MCF 10A (cell line): ENCODE data around the gene IRF6. TPM values are rescaled to one million over a fixed set of nuclear protein-coding genes. Genes with fewer than 3 reads are reported as not detected.

Experiments
- BruUV-seq: library from RNA; stranded (reverse); fragments of 400-500 nt; replicated peaks from 2 replicates; lab custom pipeline; 2021; lab: Mats Ljungman, UMichigan
- CTCF ChIA-PET: fragments of 300-600 bp; sonication (Branson Sonifier 250); formaldehyde crosslinking; extraction: SDS; loops from one replicate; lab custom pipeline; 2021; ENCODE audit warnings: antibody characterized with exemption, inconsistent platforms; lab: Yijun Ruan, JAX
- POLR2A ChIA-PET: fragments of 300-600, 350-650 bp; sonication (Branson Sonifier 250); formaldehyde crosslinking; extraction: SDS; loops from one replicate; lab custom pipeline; 2020; ENCODE audit warnings: antibody characterized with exemption, inconsistent platforms; lab: Yijun Ruan, JAX
- DNase-seq: peaks from one replicate; pipeline ENCODE4 v3.0.0-alpha.2; 2018; ENCODE audit not compliant: unreplicated experiment
- H3K27ac Mint-ChIP-seq: one replicate; pipeline ENCODE4 v1.8.0; 2022; ENCODE audit warnings: mild to moderate bottlenecking, low read depth, mixed read lengths; ENCODE audit not compliant: unreplicated experiment
- H3K27me3 Mint-ChIP-seq: one replicate; pipeline ENCODE4 v1.8.0; 2022; ENCODE audit warnings: mixed read lengths; ENCODE audit not compliant: insufficient read depth, unreplicated experiment
- H3K36me3 Mint-ChIP-seq: one replicate; pipeline ENCODE4 v1.8.0; 2022; ENCODE audit warnings: mild to moderate bottlenecking, moderate library complexity, mixed read lengths; ENCODE audit not compliant: insufficient read depth, unreplicated experiment
- H3K4me1 Mint-ChIP-seq: one replicate; pipeline ENCODE4 v1.8.0; 2022; ENCODE audit warnings: mixed read lengths; ENCODE audit not compliant: insufficient read depth, unreplicated experiment
- H3K4me3 Mint-ChIP-seq: one replicate; pipeline ENCODE4 v1.8.0; 2022; ENCODE audit warnings: mild to moderate bottlenecking, moderate library complexity, mixed read lengths; ENCODE audit not compliant: unreplicated experiment
- H3K9me3 Mint-ChIP-seq: one replicate; pipeline ENCODE4 v1.8.0; 2022; ENCODE audit warnings: mixed read lengths; ENCODE audit not compliant: unreplicated experiment
- intact Hi-C: fragments of 100-400 bp; cut with micrococcal nuclease; formaldehyde crosslinking; loops from 2 replicates; pipeline ENCODE4 v1.14.1; 2022
- total RNA-seq: library from RNA; stranded (reverse); gene quantifications from 2 replicates; pipeline ENCODE4 v1.2.3, GENCODE V29; 2022
- TF ChIP-seq, protein P1 (sequence below): fragments of 200-600 bp; IDR thresholded peaks from one replicate; pipeline ENCODE4 v1.8.0; 2022; ENCODE audit warnings: antibody characterized with exemption, mild to moderate bottlenecking; ENCODE audit not compliant: unreplicated experiment

IRF6 gene
- total RNA-seq, 1 experiment from 2014 or later = 106 TPM

DNA sequence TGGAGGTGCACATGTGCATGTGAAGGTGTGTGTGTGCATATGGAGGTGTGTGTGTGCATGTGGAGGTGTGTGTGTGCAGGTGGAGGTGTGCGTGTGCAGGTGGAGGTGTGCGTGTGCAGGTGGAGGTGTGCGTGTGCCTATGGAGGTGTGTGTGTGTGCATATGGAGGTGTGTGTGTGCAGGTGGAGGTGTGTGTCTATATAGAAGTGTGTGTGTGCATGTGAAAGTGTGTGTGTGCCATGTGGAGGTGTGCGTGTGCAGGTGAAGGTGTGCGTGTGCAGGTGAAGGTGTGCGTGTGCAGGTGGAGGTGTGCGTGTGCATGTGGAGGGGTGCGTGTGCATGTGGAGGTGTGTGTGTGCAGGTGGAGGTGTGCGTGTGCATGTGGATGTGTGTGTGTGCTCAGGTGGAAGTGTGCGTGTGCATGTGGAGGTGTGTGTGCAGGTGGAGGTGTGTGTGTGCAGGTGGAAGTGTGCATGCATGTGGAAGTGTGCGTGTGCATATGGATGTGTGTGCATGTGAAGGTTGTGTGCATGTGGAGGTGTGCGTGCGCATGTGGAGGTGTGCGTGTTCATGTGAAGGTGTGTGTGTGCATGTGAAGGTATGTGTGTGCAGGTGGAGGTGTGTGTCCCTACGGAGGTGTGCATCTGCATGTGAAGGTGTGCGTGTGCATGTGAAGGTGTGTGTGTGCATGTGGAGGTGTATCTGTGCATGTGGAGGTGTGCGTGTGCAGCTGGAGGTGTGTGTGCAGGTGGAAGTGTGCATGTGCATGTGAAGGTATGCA, 35.1 kb downstream of the IRF6 start:
- H3K9me3 Mint-ChIP-seq = no peaks in the 10 kb centered on the region
- intact Hi-C loops = no loop called here
- TF ChIP-seq, protein P1, sequence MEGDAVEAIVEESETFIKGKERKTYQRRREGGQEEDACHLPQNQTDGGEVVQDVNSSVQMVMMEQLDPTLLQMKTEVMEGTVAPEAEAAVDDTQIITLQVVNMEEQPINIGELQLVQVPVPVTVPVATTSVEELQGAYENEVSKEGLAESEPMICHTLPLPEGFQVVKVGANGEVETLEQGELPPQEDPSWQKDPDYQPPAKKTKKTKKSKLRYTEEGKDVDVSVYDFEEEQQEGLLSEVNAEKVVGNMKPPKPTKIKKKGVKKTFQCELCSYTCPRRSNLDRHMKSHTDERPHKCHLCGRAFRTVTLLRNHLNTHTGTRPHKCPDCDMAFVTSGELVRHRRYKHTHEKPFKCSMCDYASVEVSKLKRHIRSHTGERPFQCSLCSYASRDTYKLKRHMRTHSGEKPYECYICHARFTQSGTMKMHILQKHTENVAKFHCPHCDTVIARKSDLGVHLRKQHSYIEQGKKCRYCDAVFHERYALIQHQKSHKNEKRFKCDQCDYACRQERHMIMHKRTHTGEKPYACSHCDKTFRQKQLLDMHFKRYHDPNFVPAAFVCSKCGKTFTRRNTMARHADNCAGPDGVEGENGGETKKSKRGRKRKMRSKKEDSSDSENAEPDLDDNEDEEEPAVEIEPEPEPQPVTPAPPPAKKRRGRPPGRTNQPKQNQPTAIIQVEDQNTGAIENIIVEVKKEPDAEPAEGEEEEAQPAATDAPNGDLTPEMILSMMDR = no peak
- POLR2A ChIA-PET = no interaction called here
- CTCF ChIA-PET = no interaction called here
- no peak for DNase-seq
- no peak overlapping the region for H3K4me3 Mint-ChIP-seq
- no peaks in the 10 kb centered on the region for H3K36me3 Mint-ChIP-seq
- BruUV-seq = no TSS peak
- no peaks in the 10 kb centered on the region for H3K27me3 Mint-ChIP-seq
- no peak overlapping the region for H3K27ac Mint-ChIP-seq
- peaks cover 17% of the 10 kb centered on the region for H3K4me1 Mint-ChIP-seq

GRCh38 chr1:209769971-209770370, 36.0 kb downstream of the IRF6 start:
- CTCF ChIA-PET = interaction anchor here (0.5 to 2.6 kb wide), 5 partner anchors 22 to 335 kb away, joined by 3 to 15 read pairs (median 3); no protein-coding TSS in a partner anchor
- no TSS peak for BruUV-seq
- Mint-ChIP-seq H3K9me3 (no peaks in the 10 kb centered on the region), H3K4me1 (peaks cover 17% of the 10 kb centered on the region), H3K36me3 (no peaks in the 10 kb centered on the region), H3K27ac (no peak overlapping the region), H3K27me3 (no peaks in the 10 kb centered on the region), H3K4me3 (no peak overlapping the region)
- POLR2A ChIA-PET = interaction anchor here (0.6 to 5.7 kb wide), 7 partner anchors 8 to 41 kb away, joined by 3 to 37 read pairs (median 6); partner anchors contain the start of gene C1orf74
- TF ChIP-seq, protein P1 = no peak
- DNase-seq = no peak
- intact Hi-C loops = no loop called here

DNA sequence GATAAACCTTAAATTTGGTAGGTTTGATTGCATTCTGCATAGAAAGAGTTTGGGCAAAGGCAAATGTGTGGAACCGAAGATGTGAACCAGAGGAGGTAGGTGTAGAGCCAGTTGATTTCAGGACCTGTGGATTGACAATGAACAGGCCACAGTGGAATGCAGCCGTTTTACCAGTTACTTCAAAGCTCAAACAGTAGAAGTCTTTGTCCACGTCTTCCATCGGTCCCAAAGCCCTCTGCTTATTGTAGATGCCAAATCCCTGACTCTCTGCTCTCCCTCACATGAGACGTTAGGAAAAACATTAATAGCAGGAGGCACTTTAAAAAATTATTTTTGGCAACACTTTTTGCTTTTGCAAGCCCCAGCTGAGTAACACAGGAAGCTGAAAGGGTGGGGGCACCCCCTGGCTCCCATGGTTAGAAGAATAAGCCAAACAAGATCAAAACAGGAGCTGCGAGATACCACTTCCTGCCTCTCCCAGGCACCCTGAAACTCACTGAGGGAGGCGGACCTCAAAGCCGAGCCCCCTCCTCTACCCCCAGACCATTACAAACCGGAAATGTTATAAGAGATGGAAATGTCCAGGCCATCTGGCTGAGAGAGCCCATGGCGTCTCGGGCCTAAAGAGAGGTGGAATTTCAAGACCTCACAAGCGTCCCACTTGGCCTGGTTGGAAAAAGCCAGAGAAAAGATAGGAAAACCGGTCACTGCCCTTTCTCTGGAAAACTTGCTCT, 36.6 kb downstream of the IRF6 start:
- Mint-ChIP-seq H3K4me1 (peaks cover 17% of the 10 kb centered on the region), H3K4me3 (no peak overlapping the region), H3K36me3 (no peaks in the 10 kb centered on the region), H3K27me3 (no peaks in the 10 kb centered on the region), H3K9me3 (no peaks in the 10 kb centered on the region), H3K27ac (no peak overlapping the region)
- no TSS peak for BruUV-seq
- peak; percentile 97 for DNase-seq
- intact Hi-C loops = no loop called here
- ChIA-PET POLR2A (interaction anchor here (0.6 to 5.7 kb wide), 13 partner anchors 8 to 208 kb away, joined by 3 to 37 read pairs (median 4); partner anchors contain the start of genes C1orf74, IRF6 and UTP25), CTCF (interaction anchor here (0.5 to 2.6 kb wide), 10 partner anchors 21 to 1370 kb away, joined by 3 to 15 read pairs (median 4); no protein-coding TSS in a partner anchor)
- TF ChIP-seq, protein P1 = no peak

GRCh38 chr1:209768354-209768774, 37.6 kb downstream of the IRF6 start:
- Mint-ChIP-seq H3K4me3 (no peak overlapping the region), H3K27me3 (no peaks in the 10 kb centered on the region), H3K27ac (no peak overlapping the region), H3K9me3 (no peaks in the 10 kb centered on the region), H3K4me1 (peaks cover 17% of the 10 kb centered on the region), H3K36me3 (no peaks in the 10 kb centered on the region)
- no TSS peak for BruUV-seq
- TF ChIP-seq, protein P1 = no peak
- intact Hi-C loops = no loop called here
- ChIA-PET CTCF (interaction anchor here (0.5 to 2.6 kb wide), 11 partner anchors 7 to 332 kb away, joined by 3 to 15 read pairs (median 3); no protein-coding TSS in a partner anchor), POLR2A (interaction anchor here (1.1 to 5.7 kb wide), 7 partner anchors 9 to 151 kb away, joined by 3 to 37 read pairs (median 7); partner anchors contain the start of genes C1orf74, IRF6 and UTP25)
- DNase-seq = no peak
